Right lobe of liver (tissue), 4 donors: Measurements from ENCODE around the gene CRYGD.

Experiments
- POLR2A ChIP-seq: fragments of 450-650 bp; IDR thresholded peaks from one replicate; pipeline ENCODE4 v1.6.1; 2017; ENCODE audit warnings: antibody characterized with exemption, mild to moderate bottlenecking
- TF ChIP-seq, protein P1 (sequence below), 4 donors: fragments of 200-600 bp in 3 of 4; fragments of 450-650 bp in 1 of 4; IDR thresholded peaks; one replicate each; pipeline versions ENCODE4 v1.5.1 to v1.8.0; 2016 to 2022; ENCODE audit warnings: antibody characterized with exemption in 4 of 4, mild to moderate bottlenecking in 2 of 4
- donor health status: DM: no; HTN: no; CAD: no.
- donor health status: DM: no; HTN: no; CAD: no.
- donor health status: DM: no; HTN: yes; CAD: no.

DNA sequence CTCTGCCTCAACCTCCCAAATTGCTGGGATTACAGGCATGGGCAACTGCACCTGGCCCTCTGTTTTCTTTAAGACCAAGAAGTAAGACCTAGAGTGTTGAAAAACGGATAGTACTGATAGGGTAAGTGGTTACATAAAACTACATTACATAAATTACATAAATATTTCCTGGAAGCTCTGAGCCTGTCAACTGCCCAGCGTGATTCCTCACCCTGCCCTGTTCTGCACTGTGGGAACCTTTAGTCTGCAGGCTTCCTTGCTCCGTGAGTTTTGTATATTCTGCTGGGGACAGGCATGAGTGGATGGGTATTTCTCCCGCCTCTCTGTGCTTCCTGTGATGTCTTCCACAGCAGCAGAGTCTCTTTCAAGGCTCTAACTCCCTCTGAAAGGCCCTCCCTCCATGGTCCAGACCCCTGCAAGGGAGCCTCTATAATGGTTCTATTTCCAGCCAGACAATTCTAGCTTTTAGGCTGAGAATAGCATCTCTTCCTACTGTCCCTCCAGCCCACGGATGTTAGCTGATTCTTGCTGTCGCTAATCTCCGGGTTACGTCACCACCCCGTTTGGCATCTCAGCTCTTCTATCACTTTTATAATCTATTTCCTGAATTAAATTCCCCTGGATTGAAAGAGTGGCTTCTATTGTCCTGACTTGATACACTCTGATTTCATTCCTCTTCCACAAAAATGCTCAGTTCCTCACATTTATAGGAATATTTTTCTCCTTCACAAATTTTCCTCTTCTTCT lies 49.5 kb downstream of the CRYGD start:
- TF ChIP-seq, protein P1, sequence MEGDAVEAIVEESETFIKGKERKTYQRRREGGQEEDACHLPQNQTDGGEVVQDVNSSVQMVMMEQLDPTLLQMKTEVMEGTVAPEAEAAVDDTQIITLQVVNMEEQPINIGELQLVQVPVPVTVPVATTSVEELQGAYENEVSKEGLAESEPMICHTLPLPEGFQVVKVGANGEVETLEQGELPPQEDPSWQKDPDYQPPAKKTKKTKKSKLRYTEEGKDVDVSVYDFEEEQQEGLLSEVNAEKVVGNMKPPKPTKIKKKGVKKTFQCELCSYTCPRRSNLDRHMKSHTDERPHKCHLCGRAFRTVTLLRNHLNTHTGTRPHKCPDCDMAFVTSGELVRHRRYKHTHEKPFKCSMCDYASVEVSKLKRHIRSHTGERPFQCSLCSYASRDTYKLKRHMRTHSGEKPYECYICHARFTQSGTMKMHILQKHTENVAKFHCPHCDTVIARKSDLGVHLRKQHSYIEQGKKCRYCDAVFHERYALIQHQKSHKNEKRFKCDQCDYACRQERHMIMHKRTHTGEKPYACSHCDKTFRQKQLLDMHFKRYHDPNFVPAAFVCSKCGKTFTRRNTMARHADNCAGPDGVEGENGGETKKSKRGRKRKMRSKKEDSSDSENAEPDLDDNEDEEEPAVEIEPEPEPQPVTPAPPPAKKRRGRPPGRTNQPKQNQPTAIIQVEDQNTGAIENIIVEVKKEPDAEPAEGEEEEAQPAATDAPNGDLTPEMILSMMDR (IDR thresholded peaks at IDR 0.05): no peak
- no peak for TF ChIP-seq POLR2A
